Stimulated activated CD4-positive, alpha-beta T cell treated with anti-CD3 and anti-CD28 coated beads, TNF-alpha, amount 100 ng/mL, for 24 hours (primary cell): ENCODE results near the gene FLCN.
"Not testable (repeated sequence)": the region's sequence is repeated elsewhere in the genome, so short reads cannot be mapped to it uniquely, and the experiment has no call there.

ENCODE experiments used
- DNase-seq, 3 experiments: peaks; one replicate each; pipeline ENCODE4 v3.0.0-alpha.2; 2020; ENCODE audit warnings: low read depth in 3 of 3

The FLCN gene

DNA sequence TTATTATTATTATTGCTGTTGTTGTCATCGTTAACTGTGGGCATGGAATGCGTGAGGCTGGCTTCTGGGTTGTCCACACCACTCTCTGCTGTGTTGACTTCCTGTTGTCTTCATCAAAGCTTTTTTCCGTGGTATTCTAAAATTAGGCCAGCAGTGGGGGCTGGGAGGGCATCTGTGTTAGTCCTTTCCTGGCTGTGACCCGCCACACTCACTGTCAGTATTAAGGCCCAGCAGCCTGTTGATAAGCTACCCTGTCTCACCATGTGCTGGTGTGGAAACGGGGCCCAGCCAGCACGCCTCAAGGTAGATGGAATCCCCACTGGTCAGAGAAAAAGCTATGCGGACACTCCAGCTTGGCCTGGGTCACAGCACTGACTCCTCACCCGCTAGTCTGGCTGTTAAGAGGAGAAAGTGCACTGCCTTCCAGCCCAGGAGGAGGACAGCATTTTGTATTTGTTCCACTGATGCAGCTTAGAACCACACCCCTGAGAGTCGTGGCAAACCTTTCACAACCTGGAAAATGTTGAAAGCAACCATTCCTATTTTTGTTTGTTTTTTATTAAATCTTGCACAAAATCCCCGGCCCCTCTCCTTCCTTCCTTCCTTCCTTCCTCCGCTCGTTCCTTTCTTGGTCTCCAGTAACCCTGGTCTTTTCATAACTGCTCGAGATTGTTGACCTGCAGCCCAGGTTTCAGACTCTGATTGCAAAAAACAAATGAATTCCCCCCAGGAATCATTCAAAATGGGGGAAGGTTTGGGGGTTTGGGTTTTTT lies 51.8 kb downstream of the FLCN start:
- DNase-seq = not testable (repeated sequence)

DNA sequence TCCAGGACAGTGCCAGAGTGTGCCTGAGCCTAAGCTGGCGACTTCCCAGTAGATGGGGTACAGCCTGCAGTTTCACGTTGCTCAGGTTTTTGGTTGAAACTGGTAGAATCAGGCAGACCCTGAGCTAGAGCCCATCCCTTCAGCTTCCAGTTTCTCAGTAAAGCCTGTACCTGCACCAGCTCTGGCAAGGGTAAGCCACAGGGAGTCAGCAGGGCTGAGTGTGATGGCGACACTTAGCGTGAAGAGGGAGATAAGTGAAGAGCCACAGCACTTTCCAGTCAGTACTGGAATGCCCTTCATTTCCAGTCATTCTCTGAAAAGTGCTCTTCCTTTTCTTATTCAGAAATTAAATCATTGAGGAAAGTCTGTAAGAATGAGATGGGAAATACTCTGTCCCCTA lies 53.2 kb downstream of the FLCN start:
- DNase-seq = no peak

DNA sequence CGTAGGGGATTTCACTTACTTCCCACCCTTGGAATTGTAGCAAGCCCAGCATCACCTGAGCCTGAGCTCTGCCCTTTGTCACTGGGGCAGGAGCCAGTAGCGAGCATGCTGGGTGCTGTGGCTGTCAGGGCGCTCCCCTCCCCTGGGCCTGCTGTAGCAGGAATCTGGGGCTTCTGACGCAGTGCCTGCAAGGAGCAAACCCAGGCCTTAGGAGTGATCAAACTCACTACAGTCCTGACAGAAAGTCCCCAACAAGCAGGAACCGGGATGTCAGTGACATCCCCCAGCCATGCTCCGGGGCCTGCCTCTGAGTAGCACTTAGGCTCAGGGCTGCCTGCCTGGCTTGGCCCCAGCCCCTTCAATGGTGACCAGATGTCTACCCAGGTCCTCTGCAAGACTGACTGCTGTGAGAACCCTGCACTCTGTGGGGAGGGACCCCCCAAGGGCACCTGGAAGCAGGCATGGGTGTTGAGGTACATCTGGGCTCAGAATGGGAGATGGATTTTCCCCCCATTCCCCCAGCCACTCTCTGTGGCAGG lies 54.3 kb downstream of the FLCN start:
- no peak for DNase-seq

DNA sequence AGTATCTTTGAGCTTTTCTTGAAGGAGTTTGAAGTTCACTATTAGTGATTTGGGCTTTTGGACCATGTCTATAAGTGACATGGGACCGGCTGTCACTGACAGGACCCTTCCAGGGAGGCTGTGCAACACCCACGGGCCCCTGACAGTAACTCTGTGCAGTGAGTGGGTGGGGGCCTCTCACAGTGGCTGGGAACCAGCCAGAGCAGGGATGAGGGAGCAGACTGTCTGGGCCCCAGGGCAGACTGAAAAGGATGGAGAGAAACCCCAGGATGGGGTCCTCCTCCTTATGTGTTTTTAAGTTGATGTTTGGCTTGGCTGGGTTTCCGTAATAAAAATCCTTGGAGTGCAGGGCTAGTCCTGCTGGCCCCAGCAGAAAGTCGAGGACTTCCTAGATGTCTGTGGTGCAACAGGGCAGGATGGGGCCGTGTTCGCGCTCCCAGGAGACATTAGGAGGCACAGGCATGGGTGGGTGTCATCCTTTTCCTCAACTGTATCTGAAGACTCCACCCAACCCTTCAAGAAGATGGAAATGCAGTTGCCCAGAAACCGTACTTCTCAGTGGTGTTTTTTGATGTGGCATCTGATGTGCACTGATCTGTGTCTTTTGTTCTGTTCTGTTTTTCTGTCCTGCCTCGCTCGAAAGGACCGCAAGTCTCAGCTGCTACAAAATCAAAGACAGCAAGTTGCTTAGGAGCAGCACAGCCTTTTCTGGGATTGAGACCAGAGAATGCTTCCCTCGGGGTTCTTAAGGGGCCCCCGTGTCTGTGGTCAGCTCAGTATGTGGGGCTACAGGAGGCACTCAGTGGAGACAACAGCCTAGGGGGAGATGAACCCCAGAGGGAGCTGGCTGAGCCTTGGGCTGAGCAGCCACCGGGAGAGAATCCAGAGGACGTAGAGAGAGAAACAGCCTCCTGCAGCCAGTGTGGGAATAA lies 55.0 kb downstream of the FLCN start:
- DNase-seq = no peak

DNA sequence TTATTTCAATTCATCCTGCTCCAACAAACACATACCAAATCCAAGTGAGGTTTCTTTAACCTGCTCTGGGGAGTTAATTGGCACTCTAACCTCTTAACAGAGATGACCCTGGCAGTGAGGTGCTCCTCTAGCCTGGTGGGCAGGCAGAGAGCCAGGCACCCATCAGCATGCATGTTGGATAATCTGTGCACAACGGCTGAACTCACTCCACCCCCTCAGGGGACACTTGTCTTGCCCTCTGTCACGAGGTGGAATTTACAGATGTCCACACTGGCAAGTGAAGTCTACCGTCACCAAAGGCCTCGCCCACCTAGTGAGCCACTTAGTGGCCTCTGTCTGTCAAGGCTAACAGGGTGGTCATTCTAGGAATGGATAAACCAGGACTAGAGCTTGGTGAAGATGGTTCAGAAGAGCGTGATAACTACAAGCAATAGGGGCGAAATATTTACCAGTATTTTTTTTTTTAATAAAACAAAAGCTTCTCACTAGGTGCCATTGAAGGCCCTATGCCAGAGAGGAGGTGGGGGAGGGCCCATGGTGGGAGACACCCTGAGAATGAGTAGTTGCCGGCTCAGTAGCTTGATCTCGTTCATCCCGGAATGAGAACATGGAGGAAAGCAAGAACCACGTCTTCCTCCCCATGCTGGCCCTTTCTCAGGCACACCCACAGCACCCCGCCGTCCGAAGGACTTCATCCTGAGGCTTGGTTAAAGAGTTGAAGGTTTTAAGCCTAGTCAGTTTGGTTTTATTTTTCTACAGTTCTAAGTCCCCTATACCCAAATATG lies 56.0 kb downstream of the FLCN start:
- DNase-seq = no peak

DNA sequence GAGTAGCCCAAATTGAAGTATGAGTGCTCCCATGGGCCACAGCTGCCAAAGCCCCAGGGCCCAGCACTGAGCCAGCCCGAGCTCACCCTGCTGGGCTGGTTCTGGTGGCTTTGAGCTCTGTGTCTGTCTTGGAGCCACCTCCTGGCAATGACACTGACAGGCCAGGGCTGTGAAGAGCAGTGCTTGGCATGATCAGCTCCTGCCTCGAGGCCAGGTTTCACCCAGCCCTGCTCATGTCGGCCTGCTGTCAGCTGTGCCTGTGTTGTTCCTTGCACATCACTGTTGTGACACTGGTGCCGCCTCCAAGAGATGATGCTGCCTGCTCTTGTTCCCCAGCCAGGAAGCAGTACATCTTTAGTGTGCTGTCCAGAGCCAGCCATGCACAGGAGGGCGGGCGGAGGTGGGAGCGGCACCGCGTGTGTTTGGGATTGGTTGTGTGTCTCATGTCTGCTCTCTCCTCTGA lies 56.8 kb downstream of the FLCN start:
- DNase-seq = no peak

DNA sequence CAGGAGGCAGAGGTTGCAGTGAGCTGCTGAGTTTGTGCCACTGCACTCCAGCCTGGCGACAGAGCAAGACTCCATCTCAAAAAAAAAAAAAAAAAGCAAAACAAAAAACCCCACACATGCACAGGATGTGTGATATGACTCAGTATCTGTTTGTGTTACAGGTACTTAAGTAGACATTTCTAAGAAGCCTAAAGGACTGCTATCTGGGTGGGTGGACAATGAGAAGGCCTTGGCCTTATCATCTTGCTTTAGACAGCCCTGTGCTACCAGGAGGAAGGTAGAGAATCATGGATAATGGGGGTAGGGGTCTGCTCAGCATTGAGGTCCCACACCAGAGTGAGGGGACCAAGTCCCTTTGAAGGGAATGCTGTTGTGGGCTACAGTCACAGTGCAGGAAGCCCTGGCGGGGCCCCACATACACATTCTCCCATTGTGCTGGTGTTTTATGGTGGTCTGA lies 57.6 kb downstream of the FLCN start:
- DNase-seq = no peak

DNA sequence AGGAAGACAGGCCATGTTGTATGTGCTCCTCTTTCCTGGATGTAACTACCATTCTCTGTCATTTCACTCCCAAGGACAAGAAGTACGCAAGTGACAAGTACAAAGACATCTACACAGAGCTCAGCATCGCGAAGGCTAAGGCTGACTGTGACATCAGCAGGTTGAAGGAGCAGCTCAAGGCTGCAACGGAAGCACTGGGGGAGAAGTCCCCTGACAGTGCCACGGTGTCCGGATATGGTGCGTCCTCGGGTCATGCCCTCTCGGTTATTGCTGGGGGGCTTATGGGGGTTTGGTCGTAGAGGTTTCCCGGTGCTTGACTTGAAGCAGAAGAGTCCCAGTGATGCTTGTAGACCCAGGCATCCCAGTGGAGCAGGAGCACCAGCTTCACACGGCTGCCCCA lies 59.8 kb downstream of the FLCN start:
- no peak for DNase-seq

DNA sequence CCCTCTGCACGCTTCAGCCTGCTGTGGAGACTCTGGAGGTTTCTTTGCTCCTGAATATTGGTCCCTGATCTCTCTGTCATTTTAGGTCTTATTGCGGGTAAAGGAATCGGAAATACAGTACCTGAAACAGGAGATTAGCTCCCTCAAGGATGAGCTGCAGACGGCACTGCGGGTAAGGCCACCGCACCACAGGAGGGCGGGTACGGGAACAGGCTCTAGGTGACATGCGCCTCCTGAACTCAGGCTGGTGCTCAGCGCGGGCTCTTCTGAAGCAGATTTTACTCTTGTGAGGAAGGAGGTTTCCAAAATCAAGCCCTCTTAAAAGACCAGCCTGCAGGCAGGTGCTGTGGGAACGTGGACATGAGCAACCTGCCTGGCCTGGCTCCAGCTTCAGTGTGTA lies 60.6 kb downstream of the FLCN start:
- DNase-seq = no peak

DNA sequence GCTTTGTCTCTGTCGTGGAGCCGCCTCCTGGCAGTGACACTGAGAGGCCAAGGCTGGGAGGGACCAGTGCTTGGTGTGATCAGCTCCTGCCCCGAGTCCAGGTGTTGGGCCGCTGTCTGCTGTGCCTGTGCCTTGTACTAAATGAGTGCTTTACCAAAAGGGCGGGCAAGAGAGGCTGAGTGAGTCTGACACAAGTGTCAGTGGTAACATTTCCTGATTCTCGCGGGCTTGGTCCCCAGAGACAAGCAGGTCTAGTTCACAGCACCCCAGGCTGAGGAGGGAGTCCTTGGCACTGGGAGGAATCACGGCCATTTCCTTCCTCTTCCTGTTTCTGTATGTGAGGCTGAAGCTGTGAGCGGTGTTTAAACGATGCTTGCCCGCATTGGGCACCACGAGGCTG lies 61.1 kb downstream of the FLCN start:
- no peak for DNase-seq

DNA sequence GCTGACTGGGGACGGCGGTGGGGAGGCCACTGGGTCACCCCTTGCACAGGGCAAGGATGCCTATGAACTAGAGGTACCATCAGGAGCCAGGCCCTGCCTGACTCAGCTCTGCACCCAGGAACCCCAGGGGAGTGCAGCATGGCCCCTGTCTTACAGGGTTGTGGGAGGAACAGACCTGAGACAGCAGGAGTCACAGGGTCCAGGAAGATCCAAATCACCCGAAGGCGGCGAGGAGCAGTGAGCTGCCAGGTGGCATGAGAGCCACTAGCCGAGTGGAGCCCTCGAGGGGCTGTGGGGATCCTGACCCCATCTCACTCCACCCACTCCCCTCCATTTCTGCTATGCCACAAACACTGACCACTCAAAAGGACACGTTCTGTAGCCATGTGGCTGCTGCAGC lies 61.6 kb downstream of the FLCN start:
- no peak for DNase-seq

DNA sequence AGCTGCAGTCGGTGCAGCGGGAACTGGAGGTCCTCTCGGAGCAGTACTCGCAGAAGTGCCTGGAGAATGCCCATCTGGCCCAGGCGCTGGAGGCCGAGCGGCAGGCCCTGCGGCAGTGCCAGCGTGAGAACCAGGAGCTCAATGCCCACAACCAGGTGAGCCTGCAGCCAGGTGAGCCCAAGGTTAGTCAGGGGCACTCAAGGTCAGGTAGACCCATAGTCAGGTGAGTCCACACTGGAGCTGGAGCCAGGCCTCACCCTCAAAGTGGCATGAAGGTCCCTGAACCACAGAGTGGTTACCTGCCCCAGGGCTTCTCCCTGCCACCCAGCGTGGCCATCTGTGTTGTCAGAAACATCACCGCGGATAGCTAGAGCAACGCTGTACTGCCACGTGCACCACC lies 63.0 kb downstream of the FLCN start:
- no peak for DNase-seq

DNA sequence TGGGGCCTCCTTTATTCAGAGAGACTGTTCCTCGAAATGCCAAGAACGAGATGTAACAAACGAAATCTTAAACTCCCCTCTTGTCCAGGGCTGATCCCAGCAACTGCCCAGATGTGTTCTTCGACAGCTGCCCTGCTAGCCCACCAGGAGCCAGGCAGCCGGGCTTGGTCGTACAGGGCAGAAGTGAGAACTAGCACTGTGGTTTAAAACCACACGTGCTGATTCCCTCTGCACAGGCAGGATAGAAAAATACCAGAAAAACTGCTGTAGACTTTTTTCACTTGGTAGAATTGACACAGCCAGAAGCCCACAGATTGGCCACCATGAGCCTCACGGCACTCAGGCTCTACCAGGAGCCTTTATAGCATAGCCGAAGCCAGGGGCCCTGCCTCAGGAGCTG lies 64.0 kb downstream of the FLCN start:
- no peak for DNase-seq

DNA sequence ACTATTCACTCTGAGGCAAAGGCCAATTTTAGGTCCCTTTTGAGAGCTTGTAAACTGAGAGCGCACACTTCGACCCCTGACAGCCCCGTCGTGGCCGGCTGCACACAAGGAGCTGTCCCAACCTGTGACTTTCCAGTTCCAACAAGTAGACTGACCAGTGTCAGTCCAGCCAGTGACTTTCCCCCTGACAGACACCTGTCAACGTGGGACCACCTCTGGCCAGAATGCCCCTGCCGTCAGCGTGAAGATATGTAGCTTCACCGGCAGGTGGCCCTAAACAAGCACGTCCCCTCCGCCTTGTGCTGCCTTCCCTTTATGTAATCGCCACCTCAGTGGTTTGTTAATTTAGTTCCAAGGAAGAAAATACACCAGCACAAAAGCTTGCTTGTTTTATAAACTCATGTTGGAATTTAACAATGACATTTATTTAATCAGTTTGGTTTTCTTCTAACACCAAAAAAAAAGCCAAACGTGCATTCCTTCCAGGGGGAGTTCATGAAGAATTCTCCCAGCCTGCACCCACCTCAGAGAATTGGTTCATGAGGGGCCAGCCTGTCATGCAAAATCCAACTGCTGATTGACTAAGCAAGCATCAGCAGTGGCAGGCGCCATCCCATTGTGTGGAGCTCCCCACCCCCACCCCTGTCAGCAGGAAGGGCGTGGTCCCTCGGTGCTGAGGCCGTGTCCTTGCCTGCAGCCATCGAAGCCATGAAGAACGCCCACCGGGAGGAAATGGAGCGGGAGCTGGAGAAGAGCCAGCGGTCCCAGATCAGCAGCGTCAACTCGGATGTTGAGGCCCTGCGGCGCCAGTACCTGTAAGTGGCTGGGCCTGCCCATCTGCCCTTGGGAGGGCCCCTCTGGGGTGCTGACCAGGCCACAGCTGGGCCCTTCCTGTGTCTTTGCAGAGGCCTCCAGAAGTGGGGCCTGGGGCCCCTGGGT lies 64.7 kb downstream of the FLCN start:
- no peak for DNase-seq

DNA sequence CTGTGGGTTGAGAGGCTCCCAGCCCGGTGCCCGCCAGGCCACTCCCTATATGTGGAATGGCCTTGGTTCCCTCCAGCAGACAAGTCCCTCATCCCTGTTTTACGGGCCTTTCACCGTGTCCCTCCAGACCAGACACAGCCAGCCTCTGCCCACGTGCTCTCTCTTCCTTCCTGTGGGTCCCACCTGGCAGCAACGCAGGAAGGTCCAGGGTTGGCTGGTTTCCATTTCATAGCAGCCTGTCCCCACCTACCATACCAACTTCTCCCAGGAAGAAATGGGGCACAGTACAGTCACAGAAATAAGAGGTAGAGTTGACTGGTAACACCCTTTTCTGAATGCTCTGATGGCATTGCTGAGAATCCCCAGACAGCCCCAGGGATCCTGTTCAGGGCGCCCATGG lies 65.8 kb downstream of the FLCN start:
- DNase-seq = no peak

DNA sequence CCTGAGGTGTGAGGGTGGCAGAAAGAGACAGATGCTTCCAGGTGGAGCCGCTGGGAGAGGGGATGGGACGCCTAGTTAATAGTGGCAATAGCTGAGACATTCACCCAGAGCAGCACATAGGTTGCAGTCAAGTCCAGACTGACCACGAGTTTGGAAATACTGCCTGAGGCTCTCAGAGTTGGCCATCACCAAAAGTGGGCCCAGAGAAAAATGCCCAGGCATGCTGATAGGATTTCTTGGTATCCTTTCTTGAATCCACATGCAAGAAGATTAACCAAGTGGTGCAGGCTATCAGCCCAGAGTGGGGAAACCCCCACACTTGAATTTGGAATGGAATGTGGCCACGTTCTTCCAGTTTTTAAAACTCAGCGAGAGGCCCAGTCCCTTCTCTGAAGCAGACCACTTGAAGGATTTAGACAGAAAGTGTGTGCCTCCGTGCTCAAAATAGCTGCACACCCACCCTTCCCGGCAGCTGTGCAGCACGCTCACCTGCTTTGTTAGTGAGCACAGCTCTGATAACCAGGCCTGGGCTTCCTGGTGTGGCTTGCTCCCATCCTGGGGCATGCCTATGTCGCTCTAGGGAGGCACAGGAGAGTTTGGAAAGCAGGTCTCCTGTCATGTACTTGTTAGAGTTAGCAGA lies 66.5 kb downstream of the FLCN start:
- no peak for DNase-seq

DNA sequence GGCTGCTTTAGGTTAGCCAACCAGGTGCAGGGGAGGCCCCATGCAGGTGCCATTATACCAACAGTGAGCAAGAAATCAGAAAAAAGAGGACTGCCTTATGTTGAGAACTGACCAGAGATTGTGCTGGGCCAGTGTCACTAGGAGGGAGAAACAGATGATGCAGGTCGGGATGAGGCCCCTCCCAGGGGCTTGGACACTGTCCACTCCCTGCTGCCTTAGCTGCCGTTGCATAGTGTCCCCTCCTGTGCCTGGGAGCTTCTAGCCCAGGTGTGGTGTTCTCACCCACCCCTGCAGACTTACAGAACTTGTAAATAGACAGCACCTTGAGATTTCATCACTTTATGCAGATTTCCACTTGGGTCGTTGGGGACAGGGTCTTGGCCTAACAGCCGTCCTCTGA lies 67.6 kb downstream of the FLCN start:
- no peak for DNase-seq

DNA sequence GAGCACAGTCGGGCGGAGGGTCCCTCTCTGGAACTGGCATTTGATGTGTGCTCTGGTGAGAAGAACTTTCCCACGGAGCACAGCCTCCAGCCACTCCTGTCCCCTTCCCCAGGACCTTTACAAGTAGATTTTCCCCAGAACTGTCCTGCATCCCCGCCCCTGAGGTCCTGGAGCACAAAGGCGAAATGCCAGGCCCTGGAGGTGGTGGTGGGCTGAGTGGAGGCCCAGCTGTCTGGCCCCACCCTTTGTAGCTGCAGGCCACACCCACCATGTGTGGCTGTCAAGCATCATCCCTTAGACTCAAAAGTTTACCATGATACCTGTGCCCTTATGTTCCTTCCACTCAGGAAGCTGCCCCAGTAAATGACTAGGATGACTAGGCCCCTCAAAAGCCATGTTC lies 68.6 kb downstream of the FLCN start:
- DNase-seq = no peak

DNA sequence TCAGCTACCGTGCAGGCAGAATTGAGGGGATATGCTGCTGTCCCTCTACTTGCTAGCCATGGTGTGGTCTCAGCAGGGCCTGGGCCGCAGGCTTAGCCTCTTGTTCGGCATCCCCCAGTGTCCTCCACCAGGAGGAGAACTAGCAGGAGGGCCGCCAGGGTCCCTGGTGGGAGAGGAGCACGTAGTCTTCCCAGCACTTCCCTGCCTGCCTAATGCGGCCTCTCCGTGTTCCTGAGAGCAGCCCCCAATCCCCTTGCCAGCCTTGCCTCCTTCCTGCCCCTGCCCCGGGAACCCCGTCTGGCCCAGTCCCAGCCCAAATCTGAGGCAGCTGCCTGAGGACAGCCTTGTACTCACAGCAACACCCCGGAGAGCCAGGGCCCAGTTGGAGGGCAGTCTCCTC lies 69.0 kb downstream of the FLCN start:
- DNase-seq = no peak

DNA sequence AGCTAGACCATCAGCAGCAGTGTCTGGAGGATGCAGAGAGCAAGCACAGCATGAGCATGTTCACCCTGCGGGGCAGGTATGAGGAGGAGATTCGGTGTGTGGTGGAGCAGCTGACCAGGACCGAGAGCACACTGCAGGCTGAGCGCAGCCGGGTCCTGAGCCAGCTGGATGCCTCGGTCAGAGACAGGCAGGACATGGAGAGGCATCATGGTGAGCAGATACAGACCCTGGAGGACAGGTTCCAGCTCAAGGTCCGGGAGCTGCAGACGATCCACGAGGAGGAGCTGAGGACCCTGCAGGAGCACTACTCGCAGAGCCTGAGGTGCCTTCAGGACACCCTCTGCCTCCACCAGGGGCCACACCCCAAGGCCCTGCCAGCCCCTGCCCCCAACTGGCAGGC lies 69.6 kb downstream of the FLCN start:
- no peak for DNase-seq
